Erythroblast (primary cell): ENCODE measurements around the gene FBXO46.

Source experiments
- GATA1 ChIP-seq: IDR thresholded peaks from 2 replicates; pipeline ENCODE4 v1.6.1; 2011; ENCODE audit warnings: low read depth, mild to moderate bottlenecking, control low read depth, low read length, moderate library complexity
- POLR2A ChIP-seq: IDR thresholded peaks from 2 replicates; pipeline ENCODE4 v1.6.1; 2011; ENCODE audit warnings: mild to moderate bottlenecking, low read length

DNA sequence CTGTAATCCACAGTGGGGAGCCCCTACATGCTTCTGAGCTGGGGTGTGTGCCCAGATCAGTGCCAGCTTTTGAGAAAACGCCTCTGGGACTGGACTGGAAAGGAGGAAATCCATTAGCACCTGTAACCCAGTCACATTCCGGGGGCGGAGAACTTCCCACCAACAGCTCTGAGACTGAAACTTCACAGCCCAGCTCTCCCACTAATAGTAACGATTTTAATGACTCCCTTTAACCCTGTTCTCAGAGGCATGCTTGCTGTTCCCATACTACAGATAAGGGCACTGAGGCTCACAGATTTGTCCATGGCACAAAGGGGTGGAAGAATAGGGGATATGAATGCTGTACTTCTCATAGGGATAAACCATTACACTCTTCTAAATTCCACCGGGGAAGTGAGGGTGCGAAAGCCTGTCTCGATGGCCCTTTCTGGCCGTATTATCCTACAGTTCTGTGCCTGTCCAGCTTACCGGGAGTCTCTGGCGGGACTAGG, 851 bp downstream of the FBXO46 start:
- TF ChIP-seq POLR2A (no peak), GATA1 (no peak)
